HG02763 (cell line): ENCODE data around the gene RNU1-2.
"Not testable (repeated sequence)": the region's sequence is repeated elsewhere in the genome, so short reads cannot be mapped to it uniquely, and the experiment has no call there.

Source experiments
- ATAC-seq: cut with Tn5 transposase; IDR thresholded peaks from one replicate; pipeline ENCODE4 v1.9.1; 2021; ENCODE audit warnings: mild to moderate bottlenecking, moderate library complexity; ENCODE audit not compliant: unreplicated experiment

RNU1-2 gene

GRCh38 chr1:16924919-16925477 lies 29.2 kb downstream of the RNU1-2 start:
- no peak for ATAC-seq

- no peak for ATAC-seq
Observed at GRCh38 chr1:16925635-16926490, 30.1 kb downstream of the RNU1-2 start.

- no peak for ATAC-seq
Observed at GRCh38 chr1:16926491-16927073, 30.8 kb downstream of the RNU1-2 start.

GRCh38 chr1:16927256-16927655 lies 31.5 kb downstream of the RNU1-2 start:
- ATAC-seq, result no peak

GRCh38 chr1:16927711-16928485 lies 32.1 kb downstream of the RNU1-2 start:
- no peak for ATAC-seq

- not testable (repeated sequence) for ATAC-seq
Observed at GRCh38 chr1:16929146-16930041, 33.6 kb downstream of the RNU1-2 start.

- not testable (repeated sequence) for ATAC-seq
Observed at GRCh38 chr1:16931206-16931934, 35.6 kb downstream of the RNU1-2 start.

GRCh38 chr1:16933945-16934344 lies 38.2 kb downstream of the RNU1-2 start:
- not testable (repeated sequence) for ATAC-seq

GRCh38 chr1:16936580-16936979 lies 40.8 kb downstream of the RNU1-2 start:
- not testable (repeated sequence) for ATAC-seq

GRCh38 chr1:16938351-16939321 lies 42.9 kb downstream of the RNU1-2 start:
- no peak for ATAC-seq

- not testable (repeated sequence) for ATAC-seq
Observed at GRCh38 chr1:16939386-16940180, 43.8 kb downstream of the RNU1-2 start.

- no peak for ATAC-seq
Observed at GRCh38 chr1:16944038-16944437, 48.3 kb downstream of the RNU1-2 start.

- ATAC-seq, result not testable (repeated sequence)
Observed at GRCh38 chr1:16945512-16945911, 49.7 kb downstream of the RNU1-2 start.
